K562 (cell line): Measurements from ENCODE around the gene CNOT4. TPM values are rescaled to one million over a fixed set of nuclear protein-coding genes. Genes with fewer than 3 reads are reported as not detected.

Source experiments
- ARID2 ChIP-seq: fragments of 450-650 bp; IDR thresholded peaks from 2 replicates; pipeline ENCODE4 v1.6.1; 2017; ENCODE audit warnings: antibody characterized with exemption, mild to moderate bottlenecking
- ARID3A ChIP-seq: IDR thresholded peaks from 2 replicates; pipeline ENCODE4 v1.6.1; 2012; ENCODE audit warnings: low read depth, low read length, improper control_type of control experiment, borderline replicate concordance
- ARNT ChIP-seq, 2 experiments: fragments of 450-650 bp; IDR thresholded peaks; 2 replicates each; pipeline ENCODE4 v1.6.1; 2016; ENCODE audit warnings: mild to moderate bottlenecking in 1 of 2
- CTBP1 ChIP-seq: fragments of 450-650 bp; IDR thresholded peaks from 2 replicates; pipeline ENCODE4 v1.6.1; 2016; ENCODE audit warnings: borderline replicate concordance
- ERF ChIP-seq: fragments of 450-650 bp; formaldehyde crosslinking; IDR thresholded peaks from 2 replicates; pipeline ENCODE4 v1.4.0; 2020; ENCODE audit warnings: mild to moderate bottlenecking, mixed read lengths
- FOXM1 ChIP-seq, 2 experiments: fragments of 450-650 bp in 1 of 2; sonication (generic) in 1 of 2; formaldehyde crosslinking in 1 of 2; IDR thresholded peaks; 2 replicates each; pipeline versions ENCODE4 v1.6.1 to v1.9.0; 2017 to 2022; ENCODE audit warnings: low read depth in 2 of 2, mild to moderate bottlenecking in 2 of 2, missing genetic modification reagents in 1 of 2, moderate library complexity in 1 of 2
- GATAD2A ChIP-seq: fragments of 450-650 bp; IDR thresholded peaks from 2 replicates; pipeline ENCODE4 v1.6.1; 2017
- HDAC1 ChIP-seq, 2 experiments: fragments of 450-650 bp; IDR thresholded peaks; 2 replicates each; pipeline ENCODE4 v1.6.1; 2016 to 2017; ENCODE audit warnings: inconsistent platforms in 1 of 2, mild to moderate bottlenecking in 1 of 2, moderate library complexity in 1 of 2
- HNRNPK ChIP-seq: fragments of 200-400 bp; formaldehyde crosslinking; IDR thresholded peaks from one replicate; pipeline ENCODE4 v1.6.1; 2018; ENCODE audit warnings: mild to moderate bottlenecking, low read depth, low read length; ENCODE audit not compliant: poor library complexity, severe bottlenecking
- KDM1A ChIP-seq, 2 experiments: fragments of 450-650 bp; IDR thresholded peaks; 2 replicates each; pipeline ENCODE4 v1.6.1; 2016; ENCODE audit warnings: mild to moderate bottlenecking in 2 of 2
- MTA3 ChIP-seq: fragments of 450-650 bp; formaldehyde crosslinking; IDR thresholded peaks from 2 replicates; pipeline ENCODE4 v1.6.1; 2017; ENCODE audit warnings: mild to moderate bottlenecking, borderline replicate concordance
- NFE2 ChIP-seq: IDR thresholded peaks from 2 replicates; pipeline ENCODE4 v1.6.1; 2014; ENCODE audit warnings: antibody characterized with exemption, low read depth
- SMARCA5 ChIP-seq: fragments of 450-650 bp; IDR thresholded peaks from 2 replicates; pipeline ENCODE4 v1.6.1; 2016
- TAF7 ChIP-seq: fragments of 450-650 bp; IDR thresholded peaks from 2 replicates; pipeline ENCODE4 v1.6.1; 2016; ENCODE audit warnings: missing genetic modification characterization, missing compliant biosample characterization
- TEAD1 ChIP-seq, 2 experiments: fragments of 450-650 bp in 1 of 2; sonication (generic) in 1 of 2; formaldehyde crosslinking; IDR thresholded peaks; 2 replicates each; pipeline versions ENCODE4 v1.4.0 to v1.8.0; 2020 to 2022; ENCODE audit warnings: mild to moderate bottlenecking in 2 of 2, missing genetic modification reagents in 1 of 2
- ZBTB7A ChIP-seq: IDR thresholded peaks from 2 replicates; pipeline ENCODE4 v1.6.1; 2011; ENCODE audit warnings: low read depth, mild to moderate bottlenecking, low read length, moderate library complexity, borderline replicate concordance; ENCODE audit not compliant: control insufficient read depth
- ZNF274 ChIP-seq: IDR thresholded peaks from 2 replicates; pipeline ENCODE4 v1.6.1; 2011; ENCODE audit warnings: low read depth, mild to moderate bottlenecking, low read length, moderate library complexity, borderline replicate concordance
- polyA plus RNA-seq, 8 experiments: library from polyadenylated mRNA; depleted of rRNA in 4 of 8; stranded (reverse) in 5 of 8; unstranded in 3 of 8; fragments of >200 nt; fragmentation: Nextera tagmentation in 2 of 8; fragmentation: Illumina TruSeq in 1 of 8; extraction: Ambion mirVana in 2 of 8; extraction: Trizol in 1 of 8; gene quantifications; 2 replicates each; pipeline versions ENCODE4 v1.2.1 to v1.2.3, GENCODE V29; 2011 to 2014; ENCODE audit warnings: inconsistent platforms in 1 of 8, missing spikeins in 1 of 8
- total RNA-seq, 7 experiments: library from RNA; depleted of rRNA in 6 of 7; stranded (reverse); fragments of >200 nt in 6 of 7; fragmentation: Illumina TruSeq in 2 of 7; extraction: Trizol in 2 of 7; gene quantifications; 2 replicates each; pipeline versions ENCODE4 v1.2.1 to v1.2.3, GENCODE V29; 2011 to 2021; ENCODE audit warnings: low replicate concordance in 1 of 7
- TF ChIP-seq, protein P1 (sequence below): sonication (generic); formaldehyde crosslinking; IDR thresholded peaks from 2 replicates; pipeline ENCODE4 v1.4.0; 2020; ENCODE audit warnings: mild to moderate bottlenecking, missing genetic modification reagents
- TF ChIP-seq, protein P2 (sequence below), 3 experiments: IDR thresholded peaks in 2 of 3; conservative IDR thresholded peaks in 1 of 3; 2 replicates each; pipeline ENCODE4 v1.5.1; 2011 to 2012; ENCODE audit warnings: low read length in 3 of 3, mild to moderate bottlenecking in 3 of 3, control low read depth in 2 of 3, improper control_type of control experiment in 1 of 3, inconsistent platforms in 1 of 3, low read depth in 1 of 3, mixed read lengths in 1 of 3, moderate library complexity in 1 of 3; ENCODE audit not compliant: insufficient read depth in 2 of 3

The CNOT4 gene
- total and polyA plus RNA-seq, 9 of the 15 experiments (the other 6 are each of a cell fraction or from before 2014, with no cell fraction given): 8.6 to 24.1 (median 15.4) TPM

DNA sequence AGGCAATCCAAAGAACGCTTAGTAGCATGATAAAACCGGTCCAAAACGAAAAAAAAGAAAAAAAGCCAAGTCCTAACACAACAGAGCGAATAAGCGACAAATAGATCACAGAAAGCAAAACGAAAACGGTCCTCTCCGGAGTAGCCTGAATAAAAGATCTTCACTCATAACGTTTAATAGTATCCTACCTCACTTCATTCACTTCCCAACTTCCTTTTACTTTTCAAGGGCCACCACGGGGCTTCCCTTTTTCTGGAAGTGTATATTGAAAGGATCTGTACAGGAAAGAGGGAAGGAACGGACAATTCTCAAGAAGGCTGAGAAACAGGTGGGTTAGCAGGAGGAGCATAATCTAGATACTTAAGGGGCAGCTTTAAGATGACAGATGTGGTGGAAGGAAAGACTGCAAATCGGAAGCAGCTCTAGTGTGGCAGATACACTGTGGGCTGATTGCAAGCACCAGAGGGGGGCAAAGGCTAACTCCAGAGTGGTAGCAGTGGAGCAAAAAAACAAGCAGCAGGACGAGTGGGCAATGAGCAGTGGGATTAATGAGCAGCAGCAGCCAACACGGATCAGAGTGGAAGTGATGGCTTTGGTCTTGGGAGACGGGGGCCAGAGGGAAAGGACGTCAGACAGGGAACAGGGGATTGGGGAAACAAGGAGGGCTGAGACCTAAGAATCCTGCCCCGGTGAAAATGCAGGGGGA, 866 bp downstream of the CNOT4 start (continued):
- TF ChIP-seq HDAC1 (IDR thresholded peaks at IDR 0.05) (peak in 1 of 2 experiments; percentile 84; a peak in 2 of 4 replicates), ARNT (IDR thresholded peaks at IDR 0.05) (peak in 1 of 2 experiments; percentile 22; a peak in 1 of 4 replicates), ARID2 (peak; percentile 29; the same call in 1 of the 2 replicates), NFE2 (no peak), ARID3A (no peak), ZBTB7A (no peak), KDM1A (IDR thresholded peaks at IDR 0.05) (peak in 1 of 2 experiments; percentile 52; a peak in 1 of 4 replicates), SMARCA5 (peak; percentile 27; the same call in 1 of the 2 replicates), ERF (CRISPR knock-in tag) (0 out of 2 replicates have a peak, but pooled peaks have one; percentile 18), CTBP1 (peak; percentile 49), GATAD2A (0 out of 2 replicates have a peak, but pooled peaks have one; percentile 26), ZNF274 (no peak), TAF7 (peak; percentile 7; the same call in 1 of the 2 replicates), MTA3 (0 out of 2 replicates have a peak, but pooled peaks have one; percentile 44), HNRNPK (no peak), TEAD1 (CRISPR knock-in tag; IDR thresholded peaks at IDR 0.05) (no peak), FOXM1 (IDR thresholded peaks at IDR 0.05; ENCODE audit: low read depth) (no peak), FOXM1 (CRISPR knock-in tag; IDR thresholded peaks at IDR 0.05; ENCODE audit: low read depth) (peak; percentile 23)
- TF ChIP-seq, protein P1, sequence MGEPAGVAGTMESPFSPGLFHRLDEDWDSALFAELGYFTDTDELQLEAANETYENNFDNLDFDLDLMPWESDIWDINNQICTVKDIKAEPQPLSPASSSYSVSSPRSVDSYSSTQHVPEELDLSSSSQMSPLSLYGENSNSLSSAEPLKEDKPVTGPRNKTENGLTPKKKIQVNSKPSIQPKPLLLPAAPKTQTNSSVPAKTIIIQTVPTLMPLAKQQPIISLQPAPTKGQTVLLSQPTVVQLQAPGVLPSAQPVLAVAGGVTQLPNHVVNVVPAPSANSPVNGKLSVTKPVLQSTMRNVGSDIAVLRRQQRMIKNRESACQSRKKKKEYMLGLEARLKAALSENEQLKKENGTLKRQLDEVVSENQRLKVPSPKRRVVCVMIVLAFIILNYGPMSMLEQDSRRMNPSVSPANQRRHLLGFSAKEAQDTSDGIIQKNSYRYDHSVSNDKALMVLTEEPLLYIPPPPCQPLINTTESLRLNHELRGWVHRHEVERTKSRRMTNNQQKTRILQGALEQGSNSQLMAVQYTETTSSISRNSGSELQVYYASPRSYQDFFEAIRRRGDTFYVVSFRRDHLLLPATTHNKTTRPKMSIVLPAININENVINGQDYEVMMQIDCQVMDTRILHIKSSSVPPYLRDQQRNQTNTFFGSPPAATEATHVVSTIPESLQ (CRISPR knock-in tag): 0 out of 2 replicates have a peak, but pooled peaks have one; percentile 4
- TF ChIP-seq, protein P2, sequence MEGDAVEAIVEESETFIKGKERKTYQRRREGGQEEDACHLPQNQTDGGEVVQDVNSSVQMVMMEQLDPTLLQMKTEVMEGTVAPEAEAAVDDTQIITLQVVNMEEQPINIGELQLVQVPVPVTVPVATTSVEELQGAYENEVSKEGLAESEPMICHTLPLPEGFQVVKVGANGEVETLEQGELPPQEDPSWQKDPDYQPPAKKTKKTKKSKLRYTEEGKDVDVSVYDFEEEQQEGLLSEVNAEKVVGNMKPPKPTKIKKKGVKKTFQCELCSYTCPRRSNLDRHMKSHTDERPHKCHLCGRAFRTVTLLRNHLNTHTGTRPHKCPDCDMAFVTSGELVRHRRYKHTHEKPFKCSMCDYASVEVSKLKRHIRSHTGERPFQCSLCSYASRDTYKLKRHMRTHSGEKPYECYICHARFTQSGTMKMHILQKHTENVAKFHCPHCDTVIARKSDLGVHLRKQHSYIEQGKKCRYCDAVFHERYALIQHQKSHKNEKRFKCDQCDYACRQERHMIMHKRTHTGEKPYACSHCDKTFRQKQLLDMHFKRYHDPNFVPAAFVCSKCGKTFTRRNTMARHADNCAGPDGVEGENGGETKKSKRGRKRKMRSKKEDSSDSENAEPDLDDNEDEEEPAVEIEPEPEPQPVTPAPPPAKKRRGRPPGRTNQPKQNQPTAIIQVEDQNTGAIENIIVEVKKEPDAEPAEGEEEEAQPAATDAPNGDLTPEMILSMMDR (IDR thresholded peaks at IDR 0.05 in 2 of 3, conservative IDR thresholded peaks at IDR 0.05 in 1 of 3; ENCODE audit: insufficient read depth in 2 of 3, low read depth in 1 of 3, low read length in 3 of 3): 0 out of 6 replicates have a peak, but pooled peaks of 1 of the 3 experiments have one; percentile 4
